ENCODE measurements around the gene DMD.
"Not testable (repeated sequence)": the region's sequence is repeated elsewhere in the genome, so short reads cannot be mapped to it uniquely, and the experiment has no call there.

The DMD gene

GRCh38 chrX:31499109-31499508, 1712.2 kb downstream of the DMD start:
- intact Hi-C loops (cut with DNase I), result no loop called here
- DNase-seq, result no peak

DNA sequence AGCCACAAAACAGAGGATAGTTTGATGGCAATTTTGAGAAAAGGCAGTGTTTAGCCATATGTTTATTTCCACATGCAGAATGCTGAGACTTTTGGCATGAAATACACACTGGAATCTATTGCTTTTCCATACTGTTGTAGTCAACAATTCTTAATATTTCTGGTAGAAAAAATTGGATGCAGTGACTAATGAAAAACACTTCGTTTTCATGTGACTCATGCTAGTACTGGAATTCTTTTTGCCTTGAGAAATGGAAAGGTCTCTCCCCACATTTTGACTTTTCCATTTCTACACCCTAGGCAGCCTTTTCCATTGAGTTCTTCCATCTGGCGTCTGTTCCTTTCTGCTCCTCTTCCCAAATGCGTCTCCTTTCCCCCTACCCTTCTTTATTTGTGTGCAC, 1714.3 kb downstream of the DMD start:
- DNase-seq, result no peak
- intact Hi-C loops (cut with DNase I), result no loop called here

- DNase-seq, result no peak
- intact Hi-C loops (cut with DNase I), result no loop called here
These were observed 1723.4 kb downstream of the DMD start for GRCh38 chrX:31487951-31488350.

GRCh38 chrX:31483336-31483735, 1728.0 kb downstream of the DMD start:
- DNase-seq, result peak in 1 of 10 donors; percentile 66
- intact Hi-C loops (cut with DNase I), result no loop called here

DNA sequence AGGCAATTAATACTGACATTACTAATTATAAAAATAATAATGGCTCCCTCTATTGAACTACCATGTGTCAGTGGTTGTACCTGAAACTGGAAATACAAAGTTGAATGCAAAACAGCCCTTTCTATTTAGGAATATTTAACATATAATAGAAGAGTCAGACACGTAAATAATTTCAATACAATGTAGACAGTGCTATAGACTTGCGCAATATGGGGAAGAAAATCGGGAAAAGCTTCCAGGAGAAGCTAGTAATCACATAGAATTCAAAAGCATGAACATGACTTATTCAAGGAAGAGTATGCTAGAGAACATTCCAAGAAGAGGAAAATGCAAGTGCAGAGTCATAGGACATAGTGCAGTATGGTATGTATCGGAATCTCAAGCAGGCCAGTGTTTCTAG, 1730.7 kb downstream of the DMD start:
- intact Hi-C loops (cut with DNase I), result no loop called here
- no peak for DNase-seq

DNA sequence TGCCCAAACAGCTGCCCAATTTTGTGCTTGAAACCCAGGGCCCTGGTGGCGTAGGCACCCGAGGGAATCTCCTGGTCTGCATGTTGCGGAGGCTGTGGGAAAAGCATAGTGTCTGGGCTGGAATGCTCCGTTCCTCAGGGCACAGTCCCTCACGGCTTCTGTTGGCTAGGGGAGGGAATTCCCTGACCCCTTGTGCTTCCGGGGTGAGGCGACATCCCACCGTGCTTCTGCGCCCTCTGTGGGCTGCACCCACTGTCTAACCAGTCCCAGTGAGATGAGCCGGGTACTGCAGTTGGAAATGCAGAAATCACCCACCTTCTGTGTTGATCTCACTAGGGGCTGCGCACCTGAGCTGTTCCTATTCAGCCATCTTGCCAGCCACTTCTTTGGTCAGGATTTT, 1740.1 kb downstream of the DMD start:
- intact Hi-C loops (cut with DNase I), result no loop called here
- peak in 1 of 10 donors; percentile 55 for DNase-seq

DNA sequence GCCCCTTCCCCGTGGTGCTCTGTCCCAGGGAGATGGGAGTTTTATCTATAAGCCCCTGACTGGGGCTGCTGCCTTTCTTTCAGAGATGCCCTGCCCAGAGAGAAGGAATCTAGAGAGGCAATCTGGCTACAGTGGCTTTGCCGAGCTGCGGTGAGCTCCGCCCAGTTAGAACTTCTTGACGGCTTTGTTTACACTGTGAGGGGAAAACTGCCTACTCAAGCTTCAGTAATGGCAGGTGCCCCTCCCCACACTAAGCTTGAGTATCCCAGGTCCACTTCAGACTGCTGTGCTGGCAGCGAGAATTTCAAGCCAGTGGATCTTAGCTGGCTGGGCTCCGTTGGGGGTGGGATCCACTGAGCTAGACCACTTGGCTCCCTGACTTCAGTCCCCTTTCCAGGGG, 1740.6 kb downstream of the DMD start:
- DNase-seq; intact Hi-C loops (cut with DNase I): not testable (repeated sequence)

- DNase-seq, result no peak
- intact Hi-C loops (cut with DNase I), result loop anchor here (10.0 kb wide), 1 partner anchor 730 kb away; no protein-coding TSS in a partner anchor
These were observed 1746.9 kb downstream of the DMD start for GRCh38 chrX:31464306-31464915.

DNA sequence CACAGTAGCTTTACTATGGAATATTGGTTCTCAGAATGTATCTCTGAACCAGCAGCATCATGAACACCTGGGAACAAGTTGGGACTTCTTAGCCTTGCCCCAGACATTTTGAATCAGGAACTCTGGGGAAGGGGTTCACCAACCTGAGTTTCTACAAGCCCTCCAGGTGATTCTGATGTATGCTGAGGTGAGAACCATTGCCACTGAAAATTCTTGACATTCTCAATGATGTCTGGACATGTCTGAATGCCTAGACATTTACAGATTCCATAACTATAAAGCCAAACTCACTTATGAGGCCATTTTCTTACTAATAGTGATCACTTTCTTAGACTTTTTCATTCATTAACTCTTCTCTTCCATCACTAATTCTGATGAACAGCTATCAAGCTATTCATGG, 1750.1 kb downstream of the DMD start:
- intact Hi-C loops (cut with DNase I), result loop anchor here (10.0 kb wide), 1 partner anchor 726 kb away; no protein-coding TSS in a partner anchor
- no peak for DNase-seq

- no peak for DNase-seq
- intact Hi-C loops (cut with DNase I), result no loop called here
These were observed 1752.0 kb downstream of the DMD start for GRCh38 chrX:31459361-31459760.

GRCh38 chrX:31449965-31450364, 1761.4 kb downstream of the DMD start:
- no peak for DNase-seq
- intact Hi-C loops (cut with DNase I), result no loop called here

- intact Hi-C loops (cut with DNase I), result no loop called here
- DNase-seq, result no peak
These were observed 1762.3 kb downstream of the DMD start for GRCh38 chrX:31449081-31449480.

GRCh38 chrX:31445542-31445941, 1765.8 kb downstream of the DMD start:
- intact Hi-C loops (cut with DNase I), result no loop called here
- no peak for DNase-seq

DNA sequence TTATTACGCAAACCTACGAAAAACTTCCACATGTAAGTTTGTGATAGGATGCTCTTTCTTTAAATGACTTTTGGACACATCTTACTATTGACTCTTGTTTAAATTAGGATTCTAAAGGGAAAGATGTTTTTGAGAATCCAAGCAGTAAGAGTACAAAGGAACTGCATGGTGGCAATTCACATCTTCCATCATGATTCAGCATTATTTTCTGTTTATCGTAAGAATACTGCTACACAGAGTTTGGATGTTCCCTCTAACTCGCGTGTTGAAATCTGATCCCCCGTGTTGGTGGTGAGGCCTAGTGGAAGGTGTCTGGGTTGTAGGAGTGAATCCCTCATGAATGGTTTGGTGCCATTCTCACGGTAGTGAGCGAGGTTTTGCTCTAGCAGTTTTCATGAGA, 1767.7 kb downstream of the DMD start:
- intact Hi-C loops (cut with DNase I), result no loop called here
- DNase-seq, result no peak

DNA sequence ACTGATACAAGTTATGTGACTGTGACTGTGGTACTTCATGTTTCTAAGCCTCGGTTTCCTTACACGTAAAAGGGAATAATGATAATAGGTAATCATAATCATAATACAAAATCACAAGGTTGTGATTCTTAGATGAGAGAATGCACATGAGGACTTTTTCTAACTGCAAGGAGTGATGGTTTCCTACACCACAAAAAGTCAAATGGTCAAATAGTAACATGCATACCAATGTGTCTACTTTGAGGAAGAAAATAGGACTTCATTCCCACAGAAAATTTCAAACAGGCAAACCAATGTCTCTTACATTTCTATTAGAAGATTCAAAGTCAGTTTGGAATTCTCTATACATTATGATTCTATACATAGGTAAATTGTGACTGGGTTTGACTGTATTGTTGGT, 1770.8 kb downstream of the DMD start:
- DNase-seq, result no peak
- intact Hi-C loops (cut with DNase I), result no loop called here

DNA sequence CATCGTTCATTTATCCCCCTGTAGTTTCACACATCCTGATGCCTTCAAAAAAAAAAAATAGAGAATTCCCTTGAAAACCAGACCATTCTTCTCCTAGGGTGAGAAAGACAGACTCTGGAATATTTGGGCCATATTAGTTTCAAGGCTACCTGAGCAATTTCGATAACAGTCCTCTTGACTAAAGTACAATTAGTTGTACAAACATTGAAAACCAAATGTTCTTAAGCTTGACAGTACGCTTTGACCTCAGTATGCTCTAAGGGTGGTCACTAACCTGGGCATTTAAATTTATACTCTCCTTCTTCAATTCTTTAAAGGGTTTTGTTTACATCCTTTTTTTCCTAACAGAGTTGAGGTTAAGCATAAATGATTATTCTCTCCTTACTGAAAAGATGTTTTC, 1774.9 kb downstream of the DMD start:
- intact Hi-C loops (cut with DNase I), result no loop called here
- no peak for DNase-seq

- DNase-seq, result peak in 3 of 10 donors; percentile 7 to 81 (median 57)
- intact Hi-C loops (cut with DNase I), result no loop called here
These were observed 1775.8 kb downstream of the DMD start for GRCh38 chrX:31435592-31435991.

DNA sequence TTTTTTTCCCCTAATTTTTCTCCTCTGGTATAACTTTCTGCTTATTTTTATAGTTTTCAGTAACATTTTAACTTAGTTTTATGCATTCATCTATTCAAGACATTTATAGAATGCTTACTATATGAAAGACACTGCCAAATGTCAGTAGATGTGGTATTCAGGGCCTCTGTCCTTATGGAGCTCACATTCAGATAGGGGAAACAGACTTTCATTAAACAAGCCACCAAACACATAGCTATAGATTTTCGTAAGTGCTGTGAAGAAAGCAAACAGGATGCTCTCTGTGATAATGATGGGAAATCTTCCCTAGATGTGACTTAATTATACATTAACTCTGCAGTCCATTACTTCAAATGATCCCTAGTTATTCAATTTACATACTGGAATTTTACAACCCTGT, 1777.5 kb downstream of the DMD start:
- no peak for DNase-seq
- intact Hi-C loops (cut with DNase I), result no loop called here

DNA sequence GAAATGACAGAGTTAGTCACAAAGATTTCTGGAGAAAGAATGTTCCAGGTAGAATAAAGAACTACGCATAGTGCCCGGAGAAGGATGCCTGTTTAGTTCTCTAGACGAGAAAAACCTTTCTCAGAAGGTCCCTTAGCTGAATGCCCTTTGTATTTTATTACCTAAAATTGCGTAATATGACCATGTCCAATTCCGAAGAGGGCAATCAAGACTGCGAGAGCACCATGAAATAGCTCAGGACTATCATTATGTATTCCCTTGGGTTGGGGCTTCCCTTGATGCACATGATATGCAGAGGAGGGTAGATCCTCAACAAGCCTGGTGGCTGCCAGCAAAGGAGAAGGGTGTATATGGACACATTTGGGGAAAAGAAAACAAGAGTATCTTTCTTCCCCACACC, 1781.4 kb downstream of the DMD start:
- no peak for DNase-seq
- intact Hi-C loops (cut with DNase I), result no loop called here

DNA sequence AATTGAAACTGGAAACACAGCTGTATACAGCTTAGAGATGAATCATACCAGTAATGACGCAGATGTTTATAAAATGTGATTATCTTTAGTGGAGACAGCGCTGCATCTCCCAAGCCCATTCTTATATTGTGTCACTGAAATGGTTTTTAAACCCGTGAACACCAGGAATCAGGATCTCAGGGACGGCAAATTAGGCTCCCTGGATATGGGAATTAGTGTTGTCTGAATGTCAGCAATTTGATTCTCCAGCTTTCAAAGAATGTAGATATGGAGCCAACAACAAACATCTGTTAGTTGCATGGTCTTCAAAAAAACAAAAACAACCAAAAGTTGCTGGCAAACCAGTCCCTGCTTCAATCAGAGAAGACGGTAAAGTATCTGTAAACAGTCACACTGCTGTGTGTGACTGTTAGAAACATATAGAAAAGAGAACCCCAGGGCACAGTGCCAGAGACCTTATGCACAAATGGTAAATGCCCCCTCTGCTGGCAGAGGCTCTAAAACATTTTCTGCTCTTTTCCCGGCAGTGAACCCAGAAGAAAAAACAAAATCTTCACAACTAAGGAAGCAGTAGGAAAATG, 1787.7 kb downstream of the DMD start:
- peak in 4 of 10 donors; percentile 7 to 55 (median 8) for DNase-seq
- intact Hi-C loops (cut with DNase I), result no loop called here

- intact Hi-C loops (cut with DNase I), result no loop called here
- DNase-seq, result no peak
These were observed 1789.9 kb downstream of the DMD start for GRCh38 chrX:31421441-31421840.

- intact Hi-C loops (cut with DNase I), result no loop called here
- DNase-seq, result no peak
These were observed 1790.6 kb downstream of the DMD start for GRCh38 chrX:31420711-31421151.

DNA sequence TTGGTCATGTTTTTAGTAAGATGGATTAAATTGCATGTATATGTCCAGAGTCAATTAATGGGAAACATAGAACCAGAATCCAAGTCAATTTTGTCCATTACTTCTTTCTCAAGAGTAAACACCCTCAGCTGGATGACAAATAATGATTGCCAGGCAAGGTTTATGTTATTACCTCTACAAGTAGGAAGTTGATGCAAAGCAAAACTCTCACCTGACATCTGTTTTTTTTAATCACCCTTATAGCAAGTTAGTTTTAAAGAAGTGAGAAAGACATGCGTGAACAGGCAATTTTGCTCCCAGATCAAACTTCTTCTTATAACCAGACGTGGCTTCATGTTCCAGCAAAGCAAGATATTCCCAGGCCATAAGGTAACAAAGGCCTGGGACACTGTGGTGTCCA, 1791.0 kb downstream of the DMD start:
- DNase-seq, result no peak
- intact Hi-C loops (cut with DNase I), result no loop called here

Measured in posterior cingulate gyrus (tissue), 11 donors.